SK-MEL-5 (cell line): ENCODE measurements around the gene EGF. TPM values are rescaled to one million over a fixed set of nuclear protein-coding genes. Genes with fewer than 3 reads are reported as not detected.
"Not testable (repeated sequence)": the region's sequence is repeated elsewhere in the genome, so short reads cannot be mapped to it uniquely, and the experiment has no call there.

Source experiments
- DNase-seq: peaks from one replicate; pipeline ENCODE4 v3.0.0-alpha.2; 2016; ENCODE audit warnings: low read depth, low spot score
- in situ Hi-C: cut with HindIII; loops from 2 replicates; pipeline ENCODE4 v1.10.0; 2016; ENCODE audit warnings: low sequenced_read_pairs, high pct_unique_total_duplicates, low pct_unique_long_range_greater_than_20kb
- total RNA-seq: library from RNA; depleted of rRNA; stranded (reverse); fragments of >200 nt; shearing (Covaris generic); gene quantifications from 2 replicates; pipeline ENCODE4 v1.2.3, GENCODE V29; 2014

EGF gene
- total RNA-seq, 1 experiment from 2014 or later: 1.4 TPM

DNA sequence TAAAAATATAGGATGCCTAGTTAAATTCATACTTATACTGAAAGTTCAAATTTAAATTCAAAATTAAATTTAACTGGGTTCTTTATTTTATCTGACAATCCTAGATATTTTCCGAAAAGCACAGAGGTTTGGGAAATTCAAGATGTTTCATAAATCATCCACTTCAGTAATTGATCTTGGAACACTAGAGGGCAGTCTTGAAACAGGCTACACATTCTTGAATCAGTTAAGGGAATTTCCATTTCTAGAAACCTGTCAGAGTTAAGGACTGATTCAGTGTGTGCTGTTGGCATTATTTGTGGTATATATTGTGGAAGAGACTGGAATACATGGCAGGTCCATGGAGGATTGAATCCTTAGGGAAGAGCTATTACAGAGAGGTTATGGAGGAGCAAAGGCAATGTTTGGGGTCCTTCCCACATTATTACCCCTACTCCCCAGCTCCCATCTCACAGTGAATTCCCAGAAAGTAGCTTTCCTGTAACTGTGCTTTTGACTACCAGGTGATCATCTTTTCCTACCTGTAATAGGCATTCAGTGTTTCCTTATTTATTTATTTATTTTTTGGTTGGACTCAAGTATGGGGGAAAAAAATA, 92.9 kb downstream of the EGF start:
- DNase-seq: peak; percentile 64
- in situ Hi-C loops: no loop called here

DNA sequence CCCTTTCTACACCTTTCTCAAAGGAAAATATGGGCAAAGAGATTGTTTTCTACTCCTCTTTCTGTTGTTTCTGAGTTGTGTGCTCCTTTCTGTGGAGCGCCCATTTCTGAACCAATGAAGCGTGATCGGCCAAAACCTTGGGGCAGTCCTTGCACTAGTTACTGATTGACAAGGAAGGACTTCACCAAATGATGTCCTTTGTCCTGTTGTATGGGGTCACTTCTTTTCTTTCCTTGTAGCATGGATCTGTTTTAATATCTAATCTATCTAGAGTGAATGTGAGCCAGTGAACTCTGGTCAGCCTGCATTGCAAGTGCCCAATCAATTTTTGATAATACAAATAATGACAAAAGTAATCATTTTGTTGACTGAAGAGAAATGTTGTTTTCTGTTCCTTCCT, 94.5 kb downstream of the EGF start:
- in situ Hi-C loops: no loop called here
- DNase-seq: no peak

DNA sequence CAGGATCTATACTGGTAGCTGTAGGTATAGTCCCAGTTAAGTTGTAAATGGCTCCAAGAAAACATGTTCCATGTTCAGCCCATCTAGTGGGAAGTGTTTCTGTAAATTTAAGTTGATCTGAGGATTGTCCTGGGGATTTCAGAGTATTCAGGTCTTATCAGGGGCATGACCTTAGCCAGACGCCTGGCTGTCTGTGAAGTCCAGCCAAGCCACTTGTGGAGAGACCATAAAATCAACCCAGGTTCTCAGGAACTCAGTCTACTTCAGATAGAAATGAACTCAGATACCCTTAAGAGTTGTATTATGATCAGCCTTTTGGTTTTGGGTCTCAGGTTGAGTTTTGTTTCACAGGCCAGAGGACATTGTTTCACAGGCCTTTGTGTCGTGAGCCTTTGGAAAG, 95.9 kb downstream of the EGF start:
- DNase-seq: no peak
- in situ Hi-C loops: no loop called here

DNA sequence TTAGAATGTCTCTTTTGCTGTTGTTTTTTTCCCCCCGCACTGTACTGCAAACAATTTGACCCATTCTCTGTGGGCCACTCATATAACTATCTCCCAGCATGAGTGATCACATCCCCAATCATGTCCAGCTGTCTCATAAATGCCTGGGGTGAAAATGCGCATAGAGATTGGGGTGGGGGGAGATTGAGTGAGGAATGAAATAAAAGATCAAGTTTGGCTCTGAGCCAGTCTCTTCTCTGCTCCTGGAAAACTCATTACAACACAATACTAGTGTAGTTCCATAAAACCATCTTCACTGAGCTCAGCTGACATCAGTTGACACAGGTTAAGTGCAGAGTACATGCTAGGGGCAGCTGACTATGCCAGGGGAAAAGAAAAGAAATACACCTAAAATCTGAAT, 96.9 kb downstream of the EGF start:
- no peak for DNase-seq
- in situ Hi-C loops: no loop called here

DNA sequence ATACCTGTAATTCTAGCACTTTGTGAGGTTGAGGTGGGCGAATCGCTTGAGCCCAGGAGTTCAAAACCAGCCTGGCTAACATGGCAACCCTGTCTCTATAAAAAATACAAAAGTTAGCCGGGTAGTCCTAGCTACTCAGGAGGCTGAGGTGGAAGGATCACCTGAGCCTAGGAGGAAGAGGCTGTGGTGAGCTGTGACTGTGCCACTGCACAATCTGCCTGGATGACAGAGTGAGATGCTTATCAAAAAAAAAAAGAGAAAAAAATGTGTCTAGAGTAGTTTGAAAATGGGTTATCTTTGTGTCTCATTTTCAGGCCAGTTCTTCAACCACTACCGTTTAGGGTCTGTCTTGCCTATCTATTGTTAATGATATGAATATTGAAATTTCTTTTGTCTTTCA, 98.1 kb downstream of the EGF start:
- DNase-seq: no peak

DNA sequence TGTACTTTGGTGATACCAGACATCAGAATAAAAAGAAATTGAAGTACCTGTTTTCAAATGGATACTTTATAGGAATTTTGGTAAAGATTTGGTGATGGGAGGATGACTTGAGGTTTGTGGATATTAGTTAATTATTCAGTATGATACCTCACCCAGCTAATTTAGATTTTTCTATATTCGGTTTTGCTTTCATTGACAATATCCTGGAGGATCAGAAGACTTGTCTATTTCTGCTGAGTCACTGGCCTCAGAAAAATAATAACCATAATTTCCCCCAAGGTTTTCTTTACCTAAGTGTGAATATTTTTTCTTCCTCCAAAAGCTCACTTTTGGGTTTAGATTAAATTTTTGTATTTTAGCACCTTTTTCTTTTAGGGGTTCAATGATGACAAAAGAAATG, 100.2 kb downstream of the EGF start:
- in situ Hi-C loops: no loop called here
- no peak for DNase-seq

More for the DNA sequence above, 98.1 kb downstream of the EGF start:
- in situ Hi-C loops: no loop called here

DNA sequence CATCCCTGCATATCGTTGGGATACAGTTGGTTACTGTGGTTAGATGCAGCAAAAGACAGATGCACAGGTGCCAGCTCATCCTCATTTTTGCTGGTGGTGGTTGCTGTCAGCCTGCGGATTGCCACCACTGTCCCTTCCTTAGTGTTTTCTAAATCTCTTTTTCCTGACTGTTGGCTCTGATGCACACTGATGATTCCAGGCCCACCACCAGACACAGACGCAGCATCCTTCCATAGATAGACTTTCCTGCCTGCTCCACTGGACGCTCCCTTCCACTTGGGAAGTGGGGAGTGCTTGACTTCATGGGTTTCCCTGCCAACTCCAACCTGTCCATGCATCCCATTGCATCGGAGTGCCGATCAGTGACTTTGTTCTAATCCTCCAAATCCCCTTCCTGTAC, 101.5 kb downstream of the EGF start:
- in situ Hi-C loops: no loop called here
- DNase-seq: no peak

DNA sequence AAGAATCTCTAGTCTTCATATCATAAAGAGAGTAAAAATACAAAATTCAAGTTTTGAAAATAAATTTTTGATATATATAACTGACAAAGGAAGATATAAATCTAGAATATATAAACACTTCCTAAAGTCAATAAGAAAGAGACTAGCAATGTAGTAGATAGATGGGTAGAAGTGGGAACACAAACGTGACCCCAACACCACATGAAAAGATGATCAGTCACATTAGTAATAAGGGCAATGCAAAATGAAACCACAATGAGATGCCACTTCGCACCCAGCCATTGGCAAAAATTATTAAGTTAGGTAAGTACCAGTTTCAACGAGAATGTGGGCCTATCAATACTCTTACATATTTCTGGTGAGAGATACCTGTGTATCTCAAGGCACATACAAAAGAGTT, 106.5 kb downstream of the EGF start:
- in situ Hi-C loops: no loop called here

DNA sequence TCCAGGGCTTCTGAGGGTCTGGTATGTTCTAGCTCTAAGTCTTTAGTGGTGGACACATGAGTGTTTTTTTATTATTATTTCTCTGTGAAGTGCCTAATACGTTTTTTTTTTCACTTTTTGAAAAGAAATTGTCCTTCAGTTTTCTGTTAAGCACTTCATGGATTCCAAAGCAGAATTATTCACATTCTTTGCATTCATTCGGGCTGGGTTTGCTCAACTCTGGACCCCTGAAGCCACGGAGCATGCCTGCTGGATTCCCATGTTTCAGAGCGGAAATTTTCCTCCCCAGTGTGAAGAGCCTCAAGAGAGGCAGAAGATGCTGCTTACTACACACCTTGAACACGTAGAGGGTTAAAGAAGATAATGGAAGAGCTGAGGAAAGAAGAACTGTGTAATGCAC, 107.5 kb downstream of the EGF start:
- in situ Hi-C loops: no loop called here

More for the DNA sequence above, 106.5 kb downstream of the EGF start:
- no peak for DNase-seq

DNA sequence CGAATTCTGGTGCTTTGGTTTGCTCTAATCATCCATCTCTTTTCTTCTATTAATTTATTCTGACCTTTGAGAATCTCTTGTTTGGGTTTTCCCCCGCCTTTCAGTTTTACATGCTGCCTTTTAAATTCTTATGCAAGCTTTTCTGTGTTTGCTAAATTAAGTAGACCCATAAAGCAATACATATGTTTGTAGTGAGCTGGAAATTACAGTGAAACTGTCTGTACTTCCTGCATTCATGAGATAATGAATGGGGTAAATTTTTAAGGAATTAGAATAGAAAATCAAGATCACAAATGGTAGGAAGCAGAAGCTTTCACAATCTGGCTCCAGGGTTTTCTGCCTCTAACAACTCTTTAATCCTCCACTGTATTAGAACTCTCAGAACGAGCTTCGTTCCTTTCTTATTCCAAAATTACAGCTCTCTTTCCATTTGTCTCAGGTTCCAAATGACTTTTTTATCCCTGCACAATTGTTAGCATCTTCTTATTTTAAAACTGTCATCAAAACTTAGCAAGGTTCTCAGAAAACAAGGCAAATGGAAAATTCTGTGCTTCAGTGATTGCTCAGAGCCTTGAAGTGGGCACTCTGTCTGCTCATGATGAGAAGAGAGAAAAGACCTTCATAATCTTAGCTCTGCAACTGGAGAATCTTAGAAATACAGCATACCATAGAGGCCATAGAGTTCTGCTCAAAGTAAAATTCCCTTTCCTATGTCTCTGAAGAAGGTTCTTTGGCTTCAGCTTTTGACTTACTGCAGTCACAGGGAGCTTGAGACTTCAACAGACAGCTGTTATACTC, 108.2 kb downstream of the EGF start:
- in situ Hi-C loops: no loop called here
- no peak for DNase-seq

More for the DNA sequence above, 107.5 kb downstream of the EGF start:
- no peak for DNase-seq

DNA sequence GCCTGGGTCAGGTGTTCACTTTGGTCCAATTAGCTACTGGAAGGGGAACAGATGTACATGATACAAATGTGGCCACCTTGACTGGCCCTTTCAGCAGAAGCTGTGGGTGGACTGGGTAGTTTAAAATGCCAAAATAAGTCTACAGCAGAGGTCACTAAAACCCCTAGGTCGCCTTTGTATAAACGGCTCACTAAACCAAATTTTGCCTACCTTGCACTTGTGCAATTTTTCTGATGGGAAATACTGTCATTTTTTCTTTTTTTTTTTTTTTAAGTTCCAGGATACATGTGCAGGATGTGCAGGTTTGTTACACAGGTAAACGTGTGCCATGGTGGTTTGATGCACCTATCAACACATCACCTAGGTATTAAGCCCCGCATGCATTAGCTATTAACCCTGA, 109.8 kb downstream of the EGF start:
- in situ Hi-C loops: no loop called here
- no peak for DNase-seq

DNA sequence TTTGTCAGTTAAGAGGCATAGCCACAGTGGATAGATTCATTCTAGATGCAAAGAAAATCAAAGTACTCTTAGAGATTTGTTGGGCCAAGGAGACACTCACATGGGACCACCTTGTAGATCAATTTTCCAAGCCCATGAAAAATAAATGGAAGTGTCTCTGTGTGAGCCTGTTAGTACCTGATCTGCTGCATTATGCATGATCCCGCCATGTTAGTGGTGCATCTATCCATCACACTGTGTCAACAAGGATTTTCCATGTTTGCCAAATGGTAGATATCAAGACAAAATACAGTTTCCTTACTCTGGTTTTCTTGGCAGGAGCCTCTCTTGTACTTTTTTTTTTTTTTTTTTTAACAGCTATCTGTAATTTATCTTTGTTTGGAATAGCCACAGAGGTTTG, 112.4 kb downstream of the EGF start:
- in situ Hi-C loops: no loop called here
- DNase-seq: no peak

DNA sequence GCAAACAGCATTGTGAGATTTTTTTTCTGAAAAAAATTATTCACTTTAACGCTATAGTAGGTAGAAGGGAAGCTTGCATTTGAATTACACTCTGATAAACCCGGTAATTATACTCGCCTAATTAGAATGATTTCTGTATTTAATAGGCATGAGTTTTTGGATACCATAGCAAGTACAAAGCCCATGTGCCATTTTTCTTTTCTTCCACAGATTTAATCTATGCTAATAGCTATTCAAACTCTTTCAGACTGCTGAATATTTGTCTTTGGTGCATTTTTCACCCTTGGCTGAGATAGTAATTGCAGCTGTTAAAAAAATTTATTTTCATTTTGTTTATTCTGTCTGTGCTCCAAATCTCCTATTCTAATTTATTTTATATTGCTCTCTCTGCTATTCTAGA, 113.0 kb downstream of the EGF start:
- in situ Hi-C loops: no loop called here
- no peak for DNase-seq

DNA sequence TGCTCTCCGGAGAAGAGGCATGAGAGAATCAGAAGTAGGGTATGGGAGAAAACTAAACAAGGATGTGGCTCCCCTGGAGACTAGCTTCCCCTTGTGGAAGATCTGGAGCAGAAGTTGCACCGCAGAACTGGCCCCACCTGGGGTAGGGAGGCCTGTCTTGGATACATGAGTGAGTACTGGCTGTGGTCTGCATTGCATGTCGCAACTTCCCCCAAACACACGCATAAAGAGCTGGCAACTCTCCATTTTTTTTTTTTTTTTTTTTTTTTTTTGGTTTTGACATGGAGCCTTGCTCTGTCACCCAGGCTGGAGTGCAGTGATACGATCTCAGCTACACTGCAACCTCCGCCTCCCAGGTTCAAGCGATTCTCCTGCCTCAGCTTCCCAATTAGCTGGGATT, 119.9 kb downstream of the EGF start:
- in situ Hi-C loops: no loop called here
- no peak for DNase-seq

DNA sequence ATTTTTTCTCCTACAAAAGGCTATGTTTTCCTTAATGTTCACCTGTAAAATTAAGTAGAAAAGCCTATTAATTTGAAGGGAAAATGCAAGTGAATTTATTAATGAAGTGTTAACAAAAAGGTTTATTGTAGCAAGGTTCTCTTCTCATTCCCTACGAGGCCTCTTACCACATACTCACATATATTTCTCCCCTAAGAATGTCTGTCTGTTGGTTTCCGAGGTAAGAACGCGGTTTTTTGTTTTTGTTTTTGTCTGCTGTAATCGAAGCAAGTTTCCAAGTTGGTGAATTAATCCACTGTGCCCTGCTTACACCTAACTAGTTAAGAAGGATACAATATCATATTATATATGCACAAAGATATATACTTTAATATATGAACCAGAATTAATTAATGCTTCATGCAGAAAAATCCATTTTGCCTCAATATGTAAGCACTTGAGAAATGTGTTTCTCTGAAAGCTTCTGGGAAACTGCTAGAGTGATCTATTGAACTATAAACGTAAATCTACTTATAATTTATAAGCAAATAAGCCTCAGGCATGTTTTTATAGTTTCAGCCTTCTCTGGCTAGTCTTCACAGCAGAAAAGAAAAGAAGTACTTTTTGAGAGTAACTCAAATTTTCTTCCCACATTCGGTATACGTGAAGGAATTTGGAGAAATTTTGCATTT, 120.8 kb downstream of the EGF start:
- in situ Hi-C loops: no loop called here
- no peak for DNase-seq

DNA sequence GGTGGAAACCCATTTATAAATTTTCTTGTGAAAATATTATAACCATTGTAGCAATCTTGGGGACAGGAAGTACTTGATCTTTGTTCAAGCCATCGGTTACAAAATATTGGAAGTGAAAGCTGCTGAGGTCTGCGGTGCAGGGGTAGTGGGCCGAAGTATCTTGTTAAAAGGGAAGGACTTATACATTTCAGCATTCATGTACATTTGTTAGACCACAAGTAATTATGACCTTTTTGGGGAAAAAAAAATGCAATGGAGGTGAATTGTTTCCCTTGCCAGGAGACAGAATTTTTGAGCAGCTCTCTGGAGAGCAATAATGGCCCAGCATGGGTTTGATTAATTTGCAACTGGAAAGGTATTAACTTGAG, 121.3 kb downstream of the EGF start:
- in situ Hi-C loops: no loop called here
- DNase-seq: no peak

DNA sequence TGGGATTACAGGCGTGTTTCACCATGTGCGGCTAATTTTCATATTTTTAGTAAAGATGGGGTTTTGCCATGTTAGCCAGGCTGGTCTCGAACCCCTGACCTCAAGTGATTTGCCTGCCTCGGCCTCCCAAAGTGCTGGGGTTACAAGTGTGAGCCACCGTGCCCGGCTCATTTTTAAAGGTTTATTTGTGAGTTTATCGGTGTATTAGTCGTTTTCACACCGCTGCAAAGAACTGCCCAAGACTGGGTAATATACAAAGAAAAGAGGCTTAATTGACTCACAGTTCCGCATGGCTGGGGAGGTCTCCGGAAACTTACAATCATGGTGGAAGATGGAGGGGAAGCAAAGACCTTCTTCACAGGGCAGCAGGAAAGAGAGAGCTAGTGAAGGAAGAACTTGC, 126.5 kb downstream of the EGF start:
- in situ Hi-C loops, DNase-seq: not testable (repeated sequence)

DNA sequence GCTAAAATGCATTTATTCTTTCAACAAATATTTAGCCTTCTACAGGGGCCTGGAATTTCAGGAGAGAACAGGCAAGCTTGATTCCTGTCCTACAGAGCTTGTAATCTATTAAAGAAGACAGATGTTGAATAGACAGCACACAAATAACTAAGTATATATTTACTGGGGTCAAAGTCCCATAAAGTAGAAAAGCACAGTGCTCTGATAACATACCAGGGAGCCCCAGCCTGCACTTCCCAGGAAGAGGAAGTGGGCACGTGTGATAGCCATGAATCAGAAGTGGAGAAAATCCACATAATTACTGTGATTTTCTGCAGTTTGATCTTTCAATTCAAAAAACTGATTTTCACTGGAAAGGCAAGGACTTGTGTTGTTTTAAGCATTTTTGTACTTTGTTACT, 129.1 kb downstream of the EGF start:
- in situ Hi-C loops: no loop called here
- no peak for DNase-seq
